K562 (cell line): ENCODE data around the gene RCL1. TPM values are rescaled to one million over a fixed set of nuclear protein-coding genes. Genes with fewer than 3 reads are reported as not detected.
A peak's percentile ranks its signal among the peaks of the same experiment; 100 is the strongest.

Experiments used
- COPS2 ChIP-seq: fragments of 450-650 bp; conservative IDR thresholded peaks from 2 replicates; pipeline ENCODE4 v1.6.1; 2016; ENCODE audit warnings: mild to moderate bottlenecking, moderate library complexity
- DNMT1 ChIP-seq: fragments of 450-650 bp; IDR thresholded peaks from 2 replicates; pipeline ENCODE4 v1.6.1; 2016; ENCODE audit warnings: antibody characterized with exemption, mild to moderate bottlenecking
- E2F6 ChIP-seq, 2 experiments: IDR thresholded peaks; 2 replicates each; pipeline ENCODE4 v1.6.1; 2011; ENCODE audit warnings: borderline replicate concordance in 1 of 2, control low read depth in 1 of 2, low read depth in 1 of 2, low read length in 1 of 2, mild to moderate bottlenecking in 1 of 2, mixed read lengths in 1 of 2, moderate library complexity in 1 of 2; ENCODE audit not compliant: insufficient read depth in 1 of 2, insufficient read length in 1 of 2, poor library complexity in 1 of 2, severe bottlenecking in 1 of 2; ENCODE audit errors: extremely low read depth in 1 of 2
- ERF ChIP-seq: fragments of 450-650 bp; formaldehyde crosslinking; IDR thresholded peaks from 2 replicates; pipeline ENCODE4 v1.4.0; 2020; ENCODE audit warnings: mild to moderate bottlenecking, mixed read lengths
- FOXM1 ChIP-seq, 2 experiments: fragments of 450-650 bp in 1 of 2; sonication (generic) in 1 of 2; formaldehyde crosslinking in 1 of 2; IDR thresholded peaks; 2 replicates each; pipeline versions ENCODE4 v1.6.1 to v1.9.0; 2017 to 2022; ENCODE audit warnings: low read depth in 2 of 2, mild to moderate bottlenecking in 2 of 2, missing genetic modification reagents in 1 of 2, moderate library complexity in 1 of 2
- GATAD2B ChIP-seq: fragments of 450-650 bp; IDR thresholded peaks from 2 replicates; pipeline ENCODE4 v1.6.1; 2017; ENCODE audit warnings: mild to moderate bottlenecking, borderline replicate concordance
- HOMEZ ChIP-seq: fragments of 250-450 bp; sonication (Bioruptor Pico); IDR thresholded peaks from 2 replicates; pipeline ENCODE4 v1.4.0; 2020; ENCODE audit warnings: mild to moderate bottlenecking, moderate library complexity
- MECOM ChIP-seq: fragments of 250-450 bp; sonication (Bioruptor Pico); IDR thresholded peaks from 2 replicates; pipeline ENCODE4 v1.8.0; 2022; ENCODE audit warnings: inconsistent platforms
- PHF21A ChIP-seq: fragments of 450-650 bp; IDR thresholded peaks from 2 replicates; pipeline ENCODE4 v1.6.1; 2017; ENCODE audit warnings: low read depth, borderline replicate concordance
- RERE ChIP-seq: sonication (generic); formaldehyde crosslinking; IDR thresholded peaks from 2 replicates; pipeline ENCODE4 v1.8.0; 2023; ENCODE audit warnings: missing genetic modification reagents, mild to moderate bottlenecking, borderline replicate concordance
- SMAD1 ChIP-seq: fragments of 150-350 bp; IDR thresholded peaks from 2 replicates; pipeline ENCODE4 v1.6.1; 2014; ENCODE audit warnings: low read length, low read depth; ENCODE audit not compliant: partially characterized antibody
- SMAD2 ChIP-seq: fragments of 150-350 bp; IDR thresholded peaks from 2 replicates; pipeline ENCODE4 v1.6.1; 2014; ENCODE audit warnings: low read depth, mild to moderate bottlenecking, low read length
- TFE3 ChIP-seq: fragments of 450-650 bp; formaldehyde crosslinking; IDR thresholded peaks from 2 replicates; pipeline ENCODE4 v1.4.0; 2020; ENCODE audit warnings: mild to moderate bottlenecking, mixed read lengths
- VEZF1 ChIP-seq: fragments of 200-800 bp; sonication (Bioruptor generic); IDR thresholded peaks from 2 replicates; pipeline ENCODE4 v1.6.1; 2017; ENCODE audit warnings: missing genetic modification characterization, missing compliant biosample characterization
- ZNF75A ChIP-seq: fragments of 450-650 bp; formaldehyde crosslinking; IDR thresholded peaks from 2 replicates; pipeline ENCODE4 v1.4.0; 2020; ENCODE audit warnings: mild to moderate bottlenecking
- polyA plus RNA-seq, 8 experiments: library from polyadenylated mRNA; depleted of rRNA in 4 of 8; stranded (reverse) in 5 of 8; unstranded in 3 of 8; fragments of >200 nt; fragmentation: Nextera tagmentation in 2 of 8; fragmentation: Illumina TruSeq in 1 of 8; extraction: Ambion mirVana in 2 of 8; extraction: Trizol in 1 of 8; gene quantifications; 2 replicates each; pipeline versions ENCODE4 v1.2.1 to v1.2.3, GENCODE V29; 2011 to 2014; ENCODE audit warnings: inconsistent platforms in 1 of 8, missing spikeins in 1 of 8
- total RNA-seq, 7 experiments: library from RNA; depleted of rRNA in 6 of 7; stranded (reverse); fragments of >200 nt in 6 of 7; fragmentation: Illumina TruSeq in 2 of 7; extraction: Trizol in 2 of 7; gene quantifications; 2 replicates each; pipeline versions ENCODE4 v1.2.1 to v1.2.3, GENCODE V29; 2011 to 2021; ENCODE audit warnings: low replicate concordance in 1 of 7

RCL1 gene
- total and polyA plus RNA-seq, 9 of the 15 experiments (the other 6 are each of a cell fraction or from before 2014, with no cell fraction given), result 24.0 to 67.7 (median 38.6) TPM

- TF ChIP-seq TFE3 (CRISPR knock-in tag) (no peak), SMAD2 (no peak), HOMEZ (no peak), ERF (CRISPR knock-in tag) (no peak), SMAD1 (peak; percentile 64), ZNF75A (CRISPR knock-in tag) (no peak), FOXM1 (IDR thresholded peaks at IDR 0.05; ENCODE audit: low read depth) (peak; percentile 93), FOXM1 (CRISPR knock-in tag; IDR thresholded peaks at IDR 0.05; ENCODE audit: low read depth) (no peak), RERE (CRISPR knock-in tag) (no peak), E2F6 (IDR thresholded peaks at IDR 0.05; ENCODE audit: borderline replicate concordance in 1 of 2, extremely low read depth in 1 of 2, insufficient read depth in 1 of 2, insufficient read length in 1 of 2, low read depth in 1 of 2, low read length in 1 of 2, poor library complexity in 1 of 2, severe bottlenecking in 1 of 2) (no peak), PHF21A (no peak), DNMT1 (no peak), VEZF1 (CRISPR knock-in tag) (peak; percentile 48; the same call in 1 of the 2 replicates), MECOM (CRISPR knock-in tag) (peak; percentile 39; the same call in 1 of the 2 replicates), GATAD2B (peak; percentile 51; the same call in 1 of the 2 replicates), COPS2 (no peak)
These were observed 69.9 kb downstream of the RCL1 start (continued) for GRCh38 chr9:4862506-4863250.
